ENCODE results near the gene CD93.

GRCh38 chr20:23128461-23129125 is 42.5 kb upstream of the CD93 start:
- TF ChIP-seq EP300 (IDR thresholded peaks at IDR 0.05; ENCODE audit: borderline replicate concordance in 1 of 2, low read depth in 2 of 2, low read length in 2 of 2) (no peak), CTCF (IDR thresholded peaks at IDR 0.05; ENCODE audit: control extremely low read depth in 1 of 3, insufficient read depth in 1 of 3, low read depth in 1 of 3, low read length in 3 of 3) (no peak), PHF8 (conservative IDR thresholded peaks at IDR 0.05; ENCODE audit: low read depth, low read length) (no peak), USF2 (IDR thresholded peaks at IDR 0.05; ENCODE audit: low read length) (no peak), POLR2A (IDR thresholded peaks at IDR 0.05; ENCODE audit: control extremely low read depth in 1 of 2, low read depth in 2 of 2, low read length in 2 of 2) (no peak), FOSL1 (IDR thresholded peaks at IDR 0.05; ENCODE audit: insufficient read depth, low read depth, low read length) (no peak), CBX8 (IDR thresholded peaks at IDR 0.05; ENCODE audit: borderline replicate concordance, low read depth, low read length) (no peak), POLR2AphosphoS5 (IDR thresholded peaks at IDR 0.05; ENCODE audit: low read depth, low read length) (no peak), RFX5 (IDR thresholded peaks at IDR 0.05; ENCODE audit: borderline replicate concordance, low read depth, low read length) (no peak), ZNF274 (IDR thresholded peaks at IDR 0.05; ENCODE audit: borderline replicate concordance, extremely low read depth, low read length) (no peak), CREB1 (IDR thresholded peaks at IDR 0.05) (no peak), SAP30 (IDR thresholded peaks at IDR 0.05; ENCODE audit: insufficient read depth, insufficient replicate concordance, low read length) (no peak)

Data from H1 (cell line).